KBM-7 (cell line): ENCODE measurements around the gene PAF1.

Experiments used
- DNase-seq: peaks from one replicate; pipeline ENCODE4 v3.0.0-alpha.2; 2015
- in situ Hi-C: fragments of 300-500 bp; cut with MboI; formaldehyde crosslinking; loops from 2 replicates; pipeline ENCODE4 v1.14.3; 2020; ENCODE audit warnings: low sequenced_read_pairs, low pct_unique_long_range_greater_than_20kb, mixed read lengths

PAF1 gene

DNA sequence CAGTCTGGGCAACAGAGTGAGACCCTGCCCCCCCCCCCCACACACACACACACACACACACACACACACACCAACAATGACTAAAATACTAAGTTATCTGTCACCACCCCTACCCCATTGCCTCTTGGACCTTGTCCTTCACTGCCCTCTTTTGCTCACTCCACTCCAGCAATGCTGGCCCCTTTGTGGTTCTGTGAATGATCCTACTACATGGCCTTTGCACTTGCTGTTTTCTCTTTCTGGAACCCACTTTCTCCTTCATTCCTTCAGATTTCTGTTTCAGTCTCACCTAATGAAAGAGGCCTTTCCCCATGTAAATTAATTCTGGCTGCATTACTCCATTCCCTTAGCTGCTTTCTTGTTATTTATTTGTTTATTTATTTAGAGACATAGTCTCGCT is 51.2 kb downstream of the PAF1 start:
- no peak for DNase-seq
- in situ Hi-C loops: no loop called here

DNA sequence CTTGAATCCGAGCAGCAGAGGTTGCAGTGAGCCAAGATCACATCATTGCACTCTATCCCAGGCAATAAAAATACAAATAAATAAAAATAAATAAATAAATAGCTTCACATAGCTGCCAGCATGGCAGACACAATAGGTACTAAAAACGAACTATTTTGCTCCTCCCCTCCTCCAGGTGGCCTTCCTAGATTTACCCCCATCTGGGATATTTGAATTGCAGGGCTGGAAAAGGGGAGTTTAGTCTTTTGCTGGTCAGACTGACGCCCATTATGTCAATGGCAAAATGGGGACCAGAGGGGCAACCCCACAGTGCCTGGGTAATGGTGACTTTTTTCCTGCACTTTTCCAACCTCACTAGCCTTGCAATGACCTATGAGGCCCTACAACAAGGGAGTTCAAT is 54.4 kb downstream of the PAF1 start:
- no peak for DNase-seq
- in situ Hi-C loops: no loop called here
